IMR-90 (cell line): ENCODE results near the gene LIPG. TPM values are rescaled to one million over a fixed set of nuclear protein-coding genes. Genes with fewer than 3 reads are reported as not detected.

Experiments used
- ATAC-seq: fragments of 200-7000 bp; cut with Tn5 transposase; 2 replicates; pipeline ENCODE4 v1.9.1; 2020; ENCODE audit warnings: low read depth, mild to moderate bottlenecking, moderate library complexity
- BruUV-seq: library from RNA; stranded (reverse); fragments of 400-500 nt; replicated peaks from 2 replicates; lab custom pipeline; 2021; lab: Mats Ljungman, UMichigan
- CTCF ChIA-PET: fragments of 300-600 bp; formaldehyde crosslinking; extraction: SDS; loops from one replicate; lab custom pipeline; 2021; ENCODE audit warnings: antibody characterized with exemption; lab: Yijun Ruan, JAX
- POLR2A ChIA-PET: fragments of 300-600 bp; sonication (Branson Sonifier 250); formaldehyde crosslinking; loops from one replicate; lab custom pipeline; 2022; ENCODE audit warnings: antibody characterized with exemption; ENCODE audit not compliant: unreplicated experiment; lab: Charles Lee
- DNase-seq: peaks from one replicate; pipeline ENCODE4 v3.0.0; 2013
- H2AFZ ChIP-seq: replicated peaks from 2 replicates; pipeline ENCODE3; 2013; ENCODE audit warnings: low read length, mild to moderate bottlenecking; ENCODE audit not compliant: poor library complexity
- H2AK5ac ChIP-seq: 2 replicates; pipeline ENCODE4 v1.6.1; 2013; ENCODE audit warnings: low read depth, low read length, inconsistent platforms
- H2AK9ac ChIP-seq: replicated peaks from 2 replicates; pipeline ENCODE3; 2013; ENCODE audit warnings: mild to moderate bottlenecking, low read depth, low read length, moderate library complexity; ENCODE audit not compliant: poor library complexity
- H2BK120ac ChIP-seq: 2 replicates; pipeline ENCODE4 v1.6.1; 2013; ENCODE audit warnings: low read depth, low read length, inconsistent platforms
- H2BK15ac ChIP-seq: 3 replicates; pipeline ENCODE4 v1.6.1; 2013; ENCODE audit warnings: low read depth, low read length, inconsistent platforms
- H2BK20ac ChIP-seq: 2 replicates; pipeline ENCODE4 v1.6.1; 2013; ENCODE audit warnings: low read depth, mild to moderate bottlenecking, inconsistent platforms, low read length, moderate library complexity
- H2BK5ac ChIP-seq: 2 replicates; pipeline ENCODE4 v1.6.1; 2013; ENCODE audit warnings: mild to moderate bottlenecking, low read depth, low read length, inconsistent platforms; ENCODE audit not compliant: poor library complexity, severe bottlenecking
- H3K14ac ChIP-seq: replicated peaks from 2 replicates; pipeline ENCODE4 v1.6.1; 2013; ENCODE audit warnings: low read depth, low read length, inconsistent platforms
- H3K18ac ChIP-seq: 2 replicates; pipeline ENCODE4 v1.6.1; 2013; ENCODE audit warnings: low read depth, low read length, control low read depth
- H3K23ac ChIP-seq: 2 replicates; pipeline ENCODE4 v1.6.1; 2013; ENCODE audit warnings: low read depth, low read length, inconsistent platforms
- H3K27ac ChIP-seq: 2 replicates; pipeline ENCODE4 v1.5.1; 2013; ENCODE audit warnings: mild to moderate bottlenecking, control low read depth, low read length; ENCODE audit not compliant: insufficient read depth
- H3K27me3 ChIP-seq: 2 replicates; pipeline ENCODE4 v1.6.1; 2013; ENCODE audit warnings: low read length; ENCODE audit not compliant: control insufficient read depth, insufficient read depth
- H3K36me3 ChIP-seq: 2 replicates; pipeline ENCODE4 v1.6.1; 2013; ENCODE audit warnings: low read length, mixed read lengths; ENCODE audit not compliant: control insufficient read depth, insufficient read depth
- H3K4ac ChIP-seq: 2 replicates; pipeline ENCODE4 v1.6.1; 2013; ENCODE audit warnings: low read depth, low read length, inconsistent platforms
- H3K4me1 ChIP-seq: 2 replicates; pipeline ENCODE4 v1.6.1; 2013; ENCODE audit warnings: low read length, mixed read lengths; ENCODE audit not compliant: control insufficient read depth, insufficient read depth
- H3K4me2 ChIP-seq: 2 replicates; pipeline ENCODE4 v1.6.1; 2013; ENCODE audit warnings: low read depth, mild to moderate bottlenecking, control low read depth, low read length, moderate library complexity
- H3K4me3 ChIP-seq: 2 replicates; pipeline ENCODE4 v1.5.1; 2013; ENCODE audit warnings: low read depth, mild to moderate bottlenecking, control low read depth, low read length, moderate library complexity; ENCODE audit not compliant: insufficient read depth
- H3K56ac ChIP-seq: 2 replicates; pipeline ENCODE4 v1.6.1; 2013; ENCODE audit warnings: low read length, inconsistent platforms; ENCODE audit not compliant: insufficient read depth; ENCODE audit errors: extremely low read depth
- H3K79me1 ChIP-seq, 2 experiments: 2 replicates each; pipeline ENCODE4 v1.6.1; 2013; ENCODE audit warnings: low read length in 2 of 2, inconsistent platforms in 1 of 2, low read depth in 1 of 2
- H3K9ac ChIP-seq: 2 replicates; pipeline ENCODE4 v1.6.1; 2013; ENCODE audit warnings: low read depth, low read length, control low read depth
- H3K9me1 ChIP-seq: 2 replicates; pipeline ENCODE4 v1.6.1; 2013; ENCODE audit warnings: low read length, inconsistent platforms; ENCODE audit not compliant: insufficient read depth
- H3K9me3 ChIP-seq: 2 replicates; pipeline ENCODE4 v1.6.1; 2013; ENCODE audit warnings: low read length; ENCODE audit not compliant: control insufficient read depth, insufficient read depth
- H4K20me1 ChIP-seq: 2 replicates; pipeline ENCODE4 v1.6.1; 2013; ENCODE audit warnings: low read length, inconsistent platforms; ENCODE audit not compliant: insufficient read depth
- H4K5ac ChIP-seq: 2 replicates; pipeline ENCODE4 v1.6.1; 2013; ENCODE audit warnings: mild to moderate bottlenecking, low read depth, low read length, control low read depth
- H4K8ac ChIP-seq, 2 experiments: 2 replicates each; pipeline ENCODE4 v1.6.1; 2013; ENCODE audit warnings: low read depth in 2 of 2, low read length in 2 of 2, control low read depth in 1 of 2, inconsistent platforms in 1 of 2
- H4K91ac ChIP-seq: 2 replicates; pipeline ENCODE4 v1.6.1; 2013; ENCODE audit warnings: low read depth, low read length, inconsistent platforms; ENCODE audit not compliant: insufficient read depth
- BHLHE40 ChIP-seq: fragments of 150-350 bp; IDR thresholded peaks from 2 replicates; pipeline ENCODE4 v1.6.1; 2016; ENCODE audit warnings: mild to moderate bottlenecking, low read depth, low read length
- CEBPB ChIP-seq: IDR thresholded peaks from 2 replicates; pipeline ENCODE4 v1.6.1; 2012; ENCODE audit warnings: low read depth, low read length, improper control_type of control experiment
- CHD1 ChIP-seq: IDR thresholded peaks from 2 replicates; pipeline ENCODE4 v1.6.1; 2012; ENCODE audit warnings: low read depth, low read length, improper control_type of control experiment
- FOS ChIP-seq: fragments of 150-350 bp; IDR thresholded peaks from 2 replicates; pipeline ENCODE4 v1.6.1; 2016; ENCODE audit warnings: low read depth, low read length
- MAFK ChIP-seq: IDR thresholded peaks from 2 replicates; pipeline ENCODE4 v1.6.1; 2012; ENCODE audit warnings: low read depth, low read length, improper control_type of control experiment
- MAZ ChIP-seq: IDR thresholded peaks from 2 replicates; pipeline ENCODE4 v1.6.1; 2012; ENCODE audit warnings: low read depth, mild to moderate bottlenecking, low read length, improper control_type of control experiment, moderate library complexity, borderline replicate concordance
- MXI1 ChIP-seq: IDR thresholded peaks from 2 replicates; pipeline ENCODE4 v1.6.1; 2012; ENCODE audit warnings: low read depth, mild to moderate bottlenecking, low read length, moderate library complexity, borderline replicate concordance
- NFE2L2 ChIP-seq: fragments of 150-350 bp; IDR thresholded peaks from 2 replicates; pipeline ENCODE4 v1.6.1; 2016; ENCODE audit warnings: low read depth, mild to moderate bottlenecking, low read length
- POLR2A ChIP-seq: IDR thresholded peaks from 2 replicates; pipeline ENCODE4 v1.6.1; 2012; ENCODE audit warnings: mild to moderate bottlenecking, low read depth, low read length
- RAD21 ChIP-seq: IDR thresholded peaks from 2 replicates; pipeline ENCODE4 v1.6.1; 2012; ENCODE audit warnings: low read length, improper control_type of control experiment
- RCOR1 ChIP-seq: IDR thresholded peaks from 2 replicates; pipeline ENCODE4 v1.6.1; 2012; ENCODE audit warnings: mild to moderate bottlenecking, low read length, improper control_type of control experiment; ENCODE audit not compliant: insufficient replicate concordance
- RFX5 ChIP-seq: IDR thresholded peaks from 2 replicates; pipeline ENCODE4 v1.8.0; 2012; ENCODE audit warnings: low read depth, mild to moderate bottlenecking, low read length, moderate library complexity
- SMC3 ChIP-seq: fragments of 150-350 bp; IDR thresholded peaks from 2 replicates; pipeline ENCODE4 v1.6.1; 2016; ENCODE audit warnings: low read depth, mild to moderate bottlenecking, antibody characterized with exemption, low read length, moderate library complexity
- WGBS, 2 experiments: methylation state at CpG; one replicate each; pipeline versions ENCODE4 v1.1.5 to v1.1.7; 2013; ENCODE audit warnings: missing lambda C conversion rate in 2 of 2; ENCODE audit not compliant: insufficient read length in 1 of 2; ENCODE audit errors: extremely low coverage in 2 of 2; 5-methylcytosine and 5-hydroxymethylcytosine counted together
- dilution Hi-C: fragments of 300-500 bp; cut with HindIII; formaldehyde crosslinking; loops from one replicate; pipeline ENCODE4 v1.14.3; 2018; ENCODE audit warnings: low sequenced_read_pairs; ENCODE audit not compliant: unreplicated experiment
- in situ Hi-C: fragments of 300-500 bp; cut with MboI; formaldehyde crosslinking; loops from 3 replicates; pipeline ENCODE4 v1.14.3; 2019; ENCODE audit warnings: low sequenced_read_pairs, inconsistent platforms, mixed read lengths
- intact Hi-C: fragments of 100-400 bp; cut with micrococcal nuclease; formaldehyde crosslinking; loops from 2 replicates; pipeline ENCODE4 v1.10.0; 2022
- polyA plus RNA-seq, 3 experiments: library from polyadenylated mRNA; depleted of rRNA; stranded (reverse); fragments of >200 nt; gene quantifications; 2 replicates each; pipeline ENCODE4 v1.2.3, GENCODE V29; 2012; ENCODE audit warnings: low replicate concordance in 1 of 3
- total RNA-seq: library from RNA; depleted of rRNA; stranded (reverse); fragments of >200 nt; gene quantifications from 2 replicates; pipeline ENCODE4 v1.2.3, GENCODE V29; 2012
- TF ChIP-seq, protein P1 (sequence below): fragments of 150-350 bp; IDR thresholded peaks from 2 replicates; pipeline ENCODE4 v1.6.1; 2016; ENCODE audit warnings: low read depth, mild to moderate bottlenecking, low read length, moderate library complexity, borderline replicate concordance
- TF ChIP-seq, protein P2 (sequence below): fragments of 150-350 bp; IDR thresholded peaks from 2 replicates; pipeline ENCODE4 v1.6.1; 2017; ENCODE audit warnings: mild to moderate bottlenecking, antibody characterized with exemption, low read length, low read depth
- TF ChIP-seq, protein P3 (sequence below): conservative IDR thresholded peaks from 2 replicates; pipeline ENCODE4 v1.5.1; 2012; ENCODE audit warnings: mild to moderate bottlenecking, low read depth, low read length, improper control_type of control experiment

The LIPG gene
- total and polyA plus RNA-seq, 2 of the 4 experiments (the other 2 are of a cell fraction) = under 0.01 to 0.14 TPM

DNA sequence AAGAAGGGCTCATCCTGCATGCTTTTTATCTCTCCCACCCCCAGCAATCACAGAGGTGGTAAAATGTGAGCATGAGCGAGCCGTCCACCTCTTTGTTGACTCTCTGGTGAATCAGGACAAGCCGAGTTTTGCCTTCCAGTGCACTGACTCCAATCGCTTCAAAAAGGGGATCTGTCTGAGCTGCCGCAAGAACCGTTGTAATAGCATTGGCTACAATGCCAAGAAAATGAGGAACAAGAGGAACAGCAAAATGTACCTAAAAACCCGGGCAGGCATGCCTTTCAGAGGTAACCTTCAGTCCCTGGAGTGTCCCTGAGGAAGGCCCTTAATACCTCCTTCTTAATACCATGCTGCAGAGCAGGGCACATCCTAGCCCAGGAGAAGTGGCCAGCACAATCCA, 19.5 kb downstream of the LIPG start:
- no peak overlapping the region for H2AK9ac ChIP-seq
- H3K18ac ChIP-seq = no peak overlapping the region
- no peak overlapping the region for H2AK5ac ChIP-seq
- POLR2A ChIA-PET = no interaction called here
- H4K91ac ChIP-seq = no peak overlapping the region
- peaks cover 33% of the 10 kb centered on the region for H3K27me3 ChIP-seq
- H2BK5ac ChIP-seq = no peak overlapping the region
- no peak overlapping the region for H2BK20ac ChIP-seq
- no peak overlapping the region for H2BK120ac ChIP-seq
- H4K8ac ChIP-seq = no peak overlapping the region
- H3K23ac ChIP-seq = no peak overlapping the region
- no peak overlapping the region for H4K5ac ChIP-seq
- H2AFZ ChIP-seq = no peak overlapping the region
- no peak overlapping the region for H3K14ac ChIP-seq
- no peaks in the 10 kb centered on the region for H3K4me1 ChIP-seq
- no peak overlapping the region for H2BK15ac ChIP-seq
- no peaks in the 10 kb centered on the region for H3K36me3 ChIP-seq
- no peak overlapping the region for H3K9ac ChIP-seq
- no peaks in the 10 kb centered on the region for H3K79me1 ChIP-seq
- no peaks in the 10 kb centered on the region for H3K9me1 ChIP-seq
- WGBS, 2 experiments = 57% methylated on average over 6 of the region's 7 CpGs; no CpG with 5 or more reads in 1 of the 2 experiments
- no TSS peak for BruUV-seq
- H3K4me3 ChIP-seq = no peak overlapping the region
- H3K56ac ChIP-seq = no peak overlapping the region
- H3K27ac ChIP-seq = no peak overlapping the region
- DNase-seq = no peak
- intact Hi-C loops (no loop called here), in situ Hi-C loops (no loop called here), dilution Hi-C loops (no loop called here)
- H3K4me2 ChIP-seq = no peak overlapping the region
- CTCF ChIA-PET = no interaction called here
- H3K9me3 ChIP-seq = no peaks in the 10 kb centered on the region
- no peaks in the 10 kb centered on the region for H4K20me1 ChIP-seq
- TF ChIP-seq NFE2L2 (no peak), RFX5 (no peak), MAFK (no peak), MAZ (no peak), CEBPB (no peak), RAD21 (no peak), BHLHE40 (no peak), SMC3 (no peak), POLR2A (no peak), RCOR1 (no peak), MXI1 (no peak), CHD1 (no peak), FOS (no peak)
- TF ChIP-seq, protein P1, sequence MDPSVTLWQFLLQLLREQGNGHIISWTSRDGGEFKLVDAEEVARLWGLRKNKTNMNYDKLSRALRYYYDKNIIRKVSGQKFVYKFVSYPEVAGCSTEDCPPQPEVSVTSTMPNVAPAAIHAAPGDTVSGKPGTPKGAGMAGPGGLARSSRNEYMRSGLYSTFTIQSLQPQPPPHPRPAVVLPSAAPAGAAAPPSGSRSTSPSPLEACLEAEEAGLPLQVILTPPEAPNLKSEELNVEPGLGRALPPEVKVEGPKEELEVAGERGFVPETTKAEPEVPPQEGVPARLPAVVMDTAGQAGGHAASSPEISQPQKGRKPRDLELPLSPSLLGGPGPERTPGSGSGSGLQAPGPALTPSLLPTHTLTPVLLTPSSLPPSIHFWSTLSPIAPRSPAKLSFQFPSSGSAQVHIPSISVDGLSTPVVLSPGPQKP = no peak
- TF ChIP-seq, protein P2, sequence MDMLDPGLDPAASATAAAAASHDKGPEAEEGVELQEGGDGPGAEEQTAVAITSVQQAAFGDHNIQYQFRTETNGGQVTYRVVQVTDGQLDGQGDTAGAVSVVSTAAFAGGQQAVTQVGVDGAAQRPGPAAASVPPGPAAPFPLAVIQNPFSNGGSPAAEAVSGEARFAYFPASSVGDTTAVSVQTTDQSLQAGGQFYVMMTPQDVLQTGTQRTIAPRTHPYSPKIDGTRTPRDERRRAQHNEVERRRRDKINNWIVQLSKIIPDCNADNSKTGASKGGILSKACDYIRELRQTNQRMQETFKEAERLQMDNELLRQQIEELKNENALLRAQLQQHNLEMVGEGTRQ = no peak
- TF ChIP-seq, protein P3, sequence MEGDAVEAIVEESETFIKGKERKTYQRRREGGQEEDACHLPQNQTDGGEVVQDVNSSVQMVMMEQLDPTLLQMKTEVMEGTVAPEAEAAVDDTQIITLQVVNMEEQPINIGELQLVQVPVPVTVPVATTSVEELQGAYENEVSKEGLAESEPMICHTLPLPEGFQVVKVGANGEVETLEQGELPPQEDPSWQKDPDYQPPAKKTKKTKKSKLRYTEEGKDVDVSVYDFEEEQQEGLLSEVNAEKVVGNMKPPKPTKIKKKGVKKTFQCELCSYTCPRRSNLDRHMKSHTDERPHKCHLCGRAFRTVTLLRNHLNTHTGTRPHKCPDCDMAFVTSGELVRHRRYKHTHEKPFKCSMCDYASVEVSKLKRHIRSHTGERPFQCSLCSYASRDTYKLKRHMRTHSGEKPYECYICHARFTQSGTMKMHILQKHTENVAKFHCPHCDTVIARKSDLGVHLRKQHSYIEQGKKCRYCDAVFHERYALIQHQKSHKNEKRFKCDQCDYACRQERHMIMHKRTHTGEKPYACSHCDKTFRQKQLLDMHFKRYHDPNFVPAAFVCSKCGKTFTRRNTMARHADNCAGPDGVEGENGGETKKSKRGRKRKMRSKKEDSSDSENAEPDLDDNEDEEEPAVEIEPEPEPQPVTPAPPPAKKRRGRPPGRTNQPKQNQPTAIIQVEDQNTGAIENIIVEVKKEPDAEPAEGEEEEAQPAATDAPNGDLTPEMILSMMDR = no peak
- ATAC-seq = no peak
- H3K4ac ChIP-seq = no peak overlapping the region
